ENCODE measurements around the gene PDP2. TPM values are rescaled to one million over a fixed set of nuclear protein-coding genes. Genes with fewer than 3 reads are reported as not detected.

Gene PDP2
- total RNA-seq, 1 donor from 2014 or later: 9.0 TPM

DNA sequence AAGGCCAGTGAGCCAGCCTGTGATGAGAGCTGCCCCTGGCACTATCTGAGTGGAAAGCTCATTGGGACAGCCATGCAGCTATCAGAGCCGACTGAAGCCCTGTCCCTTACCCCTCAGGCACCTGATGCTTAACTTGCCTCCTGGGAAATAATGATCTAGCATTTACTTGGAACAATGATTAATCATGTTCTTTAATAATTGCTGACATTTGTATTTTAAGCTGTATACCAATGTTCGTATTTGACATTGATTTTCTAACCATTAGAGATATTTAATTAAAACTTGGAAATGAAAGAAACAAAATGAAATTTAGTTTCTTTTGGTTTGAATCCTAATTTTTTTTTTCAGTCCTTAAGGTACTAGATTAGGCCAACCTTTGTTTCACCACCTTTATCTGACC lies 10.5 kb downstream of the PDP2 start:
- Mint-ChIP-seq H3K4me3 (ENCODE audit: unreplicated experiment) (no peak overlapping the region), H3K36me3 (ENCODE audit: low read depth) (peaks cover 5% of the 10 kb centered on the region), H3K27me3 (ENCODE audit: low read depth) (no peaks in the 10 kb centered on the region), H3K27ac (ENCODE audit: unreplicated experiment) (no peak overlapping the region), H3K4me1 (ENCODE audit: low read depth) (peaks cover 8% of the 10 kb centered on the region), H3K9me3 (ENCODE audit: low read depth) (no peaks in the 10 kb centered on the region)
- DNase-seq (ENCODE audit: low spot score): no peak
- TF ChIP-seq, protein P1, sequence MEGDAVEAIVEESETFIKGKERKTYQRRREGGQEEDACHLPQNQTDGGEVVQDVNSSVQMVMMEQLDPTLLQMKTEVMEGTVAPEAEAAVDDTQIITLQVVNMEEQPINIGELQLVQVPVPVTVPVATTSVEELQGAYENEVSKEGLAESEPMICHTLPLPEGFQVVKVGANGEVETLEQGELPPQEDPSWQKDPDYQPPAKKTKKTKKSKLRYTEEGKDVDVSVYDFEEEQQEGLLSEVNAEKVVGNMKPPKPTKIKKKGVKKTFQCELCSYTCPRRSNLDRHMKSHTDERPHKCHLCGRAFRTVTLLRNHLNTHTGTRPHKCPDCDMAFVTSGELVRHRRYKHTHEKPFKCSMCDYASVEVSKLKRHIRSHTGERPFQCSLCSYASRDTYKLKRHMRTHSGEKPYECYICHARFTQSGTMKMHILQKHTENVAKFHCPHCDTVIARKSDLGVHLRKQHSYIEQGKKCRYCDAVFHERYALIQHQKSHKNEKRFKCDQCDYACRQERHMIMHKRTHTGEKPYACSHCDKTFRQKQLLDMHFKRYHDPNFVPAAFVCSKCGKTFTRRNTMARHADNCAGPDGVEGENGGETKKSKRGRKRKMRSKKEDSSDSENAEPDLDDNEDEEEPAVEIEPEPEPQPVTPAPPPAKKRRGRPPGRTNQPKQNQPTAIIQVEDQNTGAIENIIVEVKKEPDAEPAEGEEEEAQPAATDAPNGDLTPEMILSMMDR (IDR thresholded peaks at IDR 0.05): no peak

DNA sequence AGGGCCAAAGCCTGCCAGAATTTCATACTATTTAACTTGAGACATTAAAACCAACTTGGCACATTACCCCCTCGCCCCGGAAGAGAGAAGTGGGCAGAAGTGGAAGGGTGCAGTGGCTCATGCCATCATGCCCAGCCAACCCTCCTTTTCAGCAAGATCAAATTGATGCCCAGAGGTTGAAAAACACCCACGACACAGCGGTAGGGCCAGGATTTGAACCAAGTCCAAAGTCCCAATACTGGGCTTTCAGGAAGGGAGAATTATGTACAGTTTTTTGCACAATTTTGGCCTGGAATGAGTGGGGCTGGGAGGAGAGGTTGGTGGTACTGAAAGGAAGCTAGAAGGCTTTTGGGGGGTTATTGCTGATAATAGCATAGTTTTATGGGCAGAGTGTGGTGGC lies 11.0 kb downstream of the PDP2 start:
- peaks cover 13% of the 10 kb centered on the region for H3K4me1 Mint-ChIP-seq (ENCODE audit: low read depth)
- H3K4me3 Mint-ChIP-seq (ENCODE audit: unreplicated experiment): no peak overlapping the region
- no peaks in the 10 kb centered on the region for H3K9me3 Mint-ChIP-seq (ENCODE audit: low read depth)
- no peak for DNase-seq (ENCODE audit: low spot score)
- no peaks in the 10 kb centered on the region for H3K27me3 Mint-ChIP-seq (ENCODE audit: low read depth)
- no peak overlapping the region for H3K27ac Mint-ChIP-seq (ENCODE audit: unreplicated experiment)
- H3K36me3 Mint-ChIP-seq (ENCODE audit: low read depth): peaks cover 4% of the 10 kb centered on the region
- TF ChIP-seq, protein P1 (IDR thresholded peaks at IDR 0.05): no peak

DNA sequence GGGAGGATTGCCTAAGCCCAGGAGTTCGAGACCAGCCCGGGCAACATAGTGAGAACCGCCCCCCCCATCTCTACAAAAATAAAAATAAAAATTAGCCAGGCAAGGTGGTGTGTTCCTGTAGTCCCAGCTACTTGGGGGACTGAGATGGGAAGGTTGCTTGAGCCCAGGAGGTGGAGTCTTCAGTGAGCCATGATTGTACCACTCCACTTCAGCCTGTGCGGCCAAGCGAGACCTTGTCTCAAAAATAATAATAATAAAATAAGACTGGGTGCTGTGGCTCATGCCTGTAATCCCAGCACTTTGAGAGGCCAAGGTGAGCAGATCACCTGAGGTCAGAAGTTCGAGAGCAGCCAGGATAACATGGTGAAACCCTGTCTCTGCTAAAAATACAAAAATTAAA lies 11.5 kb downstream of the PDP2 start:
- Mint-ChIP-seq H3K9me3 (ENCODE audit: low read depth) (no peaks in the 10 kb centered on the region), H3K36me3 (ENCODE audit: low read depth) (peaks cover 4% of the 10 kb centered on the region), H3K4me1 (ENCODE audit: low read depth) (peaks cover 10% of the 10 kb centered on the region), H3K27me3 (ENCODE audit: low read depth) (no peaks in the 10 kb centered on the region), H3K27ac (ENCODE audit: unreplicated experiment) (no peak overlapping the region), H3K4me3 (ENCODE audit: unreplicated experiment) (no peak overlapping the region)
- no peak for DNase-seq (ENCODE audit: low spot score)
- TF ChIP-seq, protein P1 (IDR thresholded peaks at IDR 0.05): no peak

DNA sequence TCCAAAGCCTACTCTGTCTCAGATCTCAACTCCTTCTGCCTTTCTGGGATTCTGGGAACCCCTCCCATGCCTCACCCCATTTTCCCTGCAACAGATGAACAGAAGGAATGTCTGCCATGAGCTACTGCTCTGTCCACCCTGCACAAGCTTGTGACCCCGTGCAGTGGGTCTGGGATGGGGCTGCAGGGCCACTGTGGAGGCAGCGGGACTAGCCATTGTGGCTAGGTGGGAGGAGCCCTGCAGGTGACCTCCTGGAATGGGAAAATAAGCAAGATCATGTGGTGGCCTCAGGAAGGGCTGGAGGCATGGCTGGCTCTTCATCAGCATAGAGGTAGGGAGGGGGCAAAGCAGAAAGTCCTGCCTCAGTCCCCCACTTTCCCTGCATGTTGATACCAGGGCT lies 13.7 kb downstream of the PDP2 start:
- TF ChIP-seq, protein P1 (IDR thresholded peaks at IDR 0.05): no peak
- Mint-ChIP-seq H3K4me1 (ENCODE audit: low read depth) (peaks cover 15% of the 10 kb centered on the region), H3K4me3 (ENCODE audit: unreplicated experiment) (no peak overlapping the region), H3K36me3 (ENCODE audit: low read depth) (peaks cover 4% of the 10 kb centered on the region), H3K27ac (ENCODE audit: unreplicated experiment) (no peak overlapping the region), H3K27me3 (ENCODE audit: low read depth) (no peaks in the 10 kb centered on the region), H3K9me3 (ENCODE audit: low read depth) (no peaks in the 10 kb centered on the region)
- peak; percentile 53 for DNase-seq (ENCODE audit: low spot score)

DNA sequence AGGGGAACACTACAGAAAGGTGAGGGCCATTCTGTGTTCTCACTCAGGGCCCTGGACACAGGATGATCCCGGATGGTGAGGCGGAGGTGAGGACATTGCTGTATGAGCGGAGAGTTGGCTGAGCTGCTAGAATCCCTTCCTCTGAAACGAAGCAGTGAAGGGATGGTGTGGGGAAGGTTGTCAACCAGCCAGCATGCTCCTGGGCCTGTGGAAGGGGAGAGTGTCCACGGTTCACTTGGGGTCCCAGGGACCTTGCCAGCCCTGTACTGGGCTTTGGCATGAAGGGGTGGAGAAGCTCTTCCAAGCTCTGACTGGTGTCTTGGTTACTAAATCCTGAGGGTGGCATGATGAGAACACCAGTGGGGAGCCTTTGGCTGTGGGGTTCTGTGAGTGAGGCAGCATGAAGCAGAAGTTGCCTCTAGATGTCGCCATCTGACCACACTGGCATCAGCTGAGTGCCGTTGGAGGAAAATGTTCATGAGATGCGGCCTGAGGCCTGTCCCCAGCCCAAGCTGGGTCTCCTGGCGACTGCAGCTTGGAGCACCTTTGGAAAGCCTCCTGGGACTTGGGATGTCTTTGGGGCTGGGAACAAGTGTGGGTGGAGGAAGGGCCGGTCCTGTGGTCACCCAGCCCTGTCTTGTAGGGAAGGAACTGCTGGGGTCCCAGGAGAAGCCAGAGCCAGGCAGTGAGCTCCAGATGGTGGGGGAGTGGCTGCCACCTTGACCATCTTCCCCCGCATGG lies 14.8 kb downstream of the PDP2 start:
- TF ChIP-seq, protein P1 (IDR thresholded peaks at IDR 0.05): peak; percentile 92
- Mint-ChIP-seq H3K27ac (ENCODE audit: unreplicated experiment) (no peak overlapping the region), H3K36me3 (ENCODE audit: low read depth) (peaks cover 4% of the 10 kb centered on the region), H3K4me1 (ENCODE audit: low read depth) (peaks cover 25% of the 10 kb centered on the region), H3K9me3 (ENCODE audit: low read depth) (no peaks in the 10 kb centered on the region), H3K4me3 (ENCODE audit: unreplicated experiment) (no peak overlapping the region), H3K27me3 (ENCODE audit: low read depth) (no peaks in the 10 kb centered on the region)
- no peak for DNase-seq (ENCODE audit: low spot score)
